Esophagus (tissue), 2 donors: Measurements from ENCODE around the gene TAS2R9. TPM values are rescaled to one million over a fixed set of nuclear protein-coding genes. Genes with fewer than 3 reads are reported as not detected.

ENCODE experiments used
- H3K27ac ChIP-seq, 2 donors: one replicate each; pipeline ENCODE4 v1.5.1; 2013; ENCODE audit warnings: low read depth in 2 of 2, mild to moderate bottlenecking in 2 of 2, inconsistent platforms in 1 of 2, low read length in 1 of 2, moderate library complexity in 1 of 2
- H3K27me3 ChIP-seq, 2 donors: one replicate each; pipeline ENCODE4 v1.6.1; 2013; ENCODE audit warnings: low read length in 2 of 2, control low read depth in 1 of 2, mild to moderate bottlenecking in 1 of 2; ENCODE audit not compliant: insufficient read depth in 2 of 2, control insufficient read depth in 1 of 2
- H3K36me3 ChIP-seq, 2 donors: one replicate each; pipeline ENCODE4 v1.6.1; 2013; ENCODE audit warnings: low read length in 1 of 2; ENCODE audit not compliant: control insufficient read depth in 2 of 2, insufficient read depth in 2 of 2
- H3K4me1 ChIP-seq, 2 donors: one replicate each; pipeline ENCODE4 v1.6.1; 2013; ENCODE audit warnings: low read length in 1 of 2; ENCODE audit not compliant: control insufficient read depth in 2 of 2, insufficient read depth in 2 of 2
- H3K4me3 ChIP-seq, 2 donors: one replicate each; pipeline ENCODE4 v1.5.1; 2013; ENCODE audit warnings: low read length in 2 of 2, mild to moderate bottlenecking in 2 of 2, low read depth in 1 of 2, moderate library complexity in 1 of 2
- H3K9me3 ChIP-seq, 2 donors: one replicate each; pipeline ENCODE4 v1.6.1; 2013; ENCODE audit warnings: mild to moderate bottlenecking in 2 of 2, low read depth in 1 of 2, low read length in 1 of 2, moderate library complexity in 1 of 2; ENCODE audit not compliant: control insufficient read depth in 2 of 2, insufficient read depth in 1 of 2
- WGBS, 2 donors: extraction: QIAGEN DNeasy Blood & Tissue Kit; methylation state at CpG; one replicate each; pipeline ENCODE4 v1.1.7; 2013; 5-methylcytosine and 5-hydroxymethylcytosine counted together
- polyA plus RNA-seq, 2 donors: library from polyadenylated mRNA; stranded (reverse); fragments of 200-250 nt; gene quantifications; one replicate each; pipeline ENCODE4 v1.2.3, GENCODE V29; 2013
- donor health status: healthy with polysubstance abuse.
- donor health status: Bipolar disorder and iron deficiency.

The TAS2R9 gene
- polyA plus RNA-seq, 2 donors = not detected

DNA sequence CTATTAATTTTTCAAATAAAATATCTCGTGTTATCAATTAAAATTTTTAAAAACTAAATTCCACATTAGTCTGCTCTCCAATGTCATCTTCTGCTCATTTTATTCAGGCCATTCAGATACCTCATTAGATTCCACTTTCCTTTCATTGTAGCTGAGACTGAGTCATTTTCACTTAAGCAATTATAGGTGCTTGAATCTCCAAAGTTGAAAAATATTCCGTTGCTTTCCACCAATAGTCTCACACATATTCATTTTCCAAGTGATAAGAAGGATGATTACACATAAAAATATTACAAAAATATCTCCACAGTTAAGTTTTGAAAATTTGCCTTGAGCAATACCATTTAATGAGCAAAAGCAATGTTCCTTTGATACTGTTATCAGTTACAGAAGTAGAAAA, 50.3 kb downstream of the TAS2R9 start:
- Histone ChIP-seq H3K4me1 (no peaks in the 10 kb centered on the region), H3K4me3 (no peak overlapping the region)
- WGBS, 2 donors = 24 to 33% methylated on average over 2 of the region's 2 CpGs

More for the DNA sequence above, 50.3 kb downstream of the TAS2R9 start:
- H3K27ac ChIP-seq = no peak overlapping the region
- no peaks in the 10 kb centered on the region for H3K36me3 ChIP-seq
- no peaks in the 10 kb centered on the region for H3K27me3 ChIP-seq
- H3K9me3 ChIP-seq = peaks cover 0 to 9% of the 10 kb centered on the region in 2 donors

Other genes starting within 250 kb of the TAS2R9 start
- gene MAGOHB, start 196.6 kb downstream of the TAS2R9 start, polyA plus RNA-seq = 10 to 100 TPM; 16.4 to 27.0 TPM
- gene STYK1, start 136.1 kb downstream of the TAS2R9 start, polyA plus RNA-seq = 1 to 10 TPM; 5.4 to 7.0 TPM
- gene YBX3, start 86.8 kb downstream of the TAS2R9 start, polyA plus RNA-seq = 100 to 1,000 TPM; 399 to 433 TPM
- gene TAS2R7, start 7.5 kb downstream of the TAS2R9 start, polyA plus RNA-seq = not detected
- gene TAS2R8, start 2.9 kb downstream of the TAS2R9 start, polyA plus RNA-seq = not detected
- not detected for gene TAS2R10, start 16.2 kb upstream of the TAS2R9 start, polyA plus RNA-seq
- gene PRR4, start 39.3 kb upstream of the TAS2R9 start, polyA plus RNA-seq = 1 to 10 TPM; 2.1 to 3.3 TPM
- gene PRH1, start 74.1 kb upstream of the TAS2R9 start, polyA plus RNA-seq = 1 to 10 TPM in 1 of 2 donors, under 1 TPM in 1; 0.35 to 1.3 TPM
- gene TAS2R13, start 99.4 kb upstream of the TAS2R9 start, polyA plus RNA-seq = not detected
- gene PRH2, start 119.1 kb upstream of the TAS2R9 start, polyA plus RNA-seq = not detected
- under 1 TPM; 0.35 to 0.94 TPM for gene TAS2R14, start 129.1 kb upstream of the TAS2R9 start, polyA plus RNA-seq
- not detected for gene TAS2R50, start 176.7 kb upstream of the TAS2R9 start, polyA plus RNA-seq
- under 1 TPM; 0.07 to 0.08 TPM for gene TAS2R20, start 188.1 kb upstream of the TAS2R9 start, polyA plus RNA-seq
- gene TAS2R19, start 212.5 kb upstream of the TAS2R9 start, polyA plus RNA-seq = under 1 TPM in 1 of 2 donors, not detected in 1; 0.08 TPM
- under 1 TPM; 0.09 to 0.16 TPM for gene TAS2R31, start 221.2 kb upstream of the TAS2R9 start, polyA plus RNA-seq